K562 (cell line): Measurements from ENCODE around the gene MT1HL1.

Experiments
- BDP1 ChIP-seq: IDR thresholded peaks from 3 replicates; pipeline ENCODE4 v1.6.1; 2011; ENCODE audit not compliant: insufficient read length, insufficient read depth
- CHD2 ChIP-seq: IDR thresholded peaks from 2 replicates; pipeline ENCODE4 v1.6.1; 2011; ENCODE audit warnings: low read depth, low read length
- RFX1 ChIP-seq: fragments of 450-650 bp; IDR thresholded peaks from 2 replicates; pipeline ENCODE4 v1.6.1; 2016; ENCODE audit warnings: mild to moderate bottlenecking, moderate library complexity
- SMARCE1 ChIP-seq: fragments of 450-650 bp; IDR thresholded peaks from 2 replicates; pipeline ENCODE4 v1.7.1; 2016; ENCODE audit warnings: mild to moderate bottlenecking

DNA sequence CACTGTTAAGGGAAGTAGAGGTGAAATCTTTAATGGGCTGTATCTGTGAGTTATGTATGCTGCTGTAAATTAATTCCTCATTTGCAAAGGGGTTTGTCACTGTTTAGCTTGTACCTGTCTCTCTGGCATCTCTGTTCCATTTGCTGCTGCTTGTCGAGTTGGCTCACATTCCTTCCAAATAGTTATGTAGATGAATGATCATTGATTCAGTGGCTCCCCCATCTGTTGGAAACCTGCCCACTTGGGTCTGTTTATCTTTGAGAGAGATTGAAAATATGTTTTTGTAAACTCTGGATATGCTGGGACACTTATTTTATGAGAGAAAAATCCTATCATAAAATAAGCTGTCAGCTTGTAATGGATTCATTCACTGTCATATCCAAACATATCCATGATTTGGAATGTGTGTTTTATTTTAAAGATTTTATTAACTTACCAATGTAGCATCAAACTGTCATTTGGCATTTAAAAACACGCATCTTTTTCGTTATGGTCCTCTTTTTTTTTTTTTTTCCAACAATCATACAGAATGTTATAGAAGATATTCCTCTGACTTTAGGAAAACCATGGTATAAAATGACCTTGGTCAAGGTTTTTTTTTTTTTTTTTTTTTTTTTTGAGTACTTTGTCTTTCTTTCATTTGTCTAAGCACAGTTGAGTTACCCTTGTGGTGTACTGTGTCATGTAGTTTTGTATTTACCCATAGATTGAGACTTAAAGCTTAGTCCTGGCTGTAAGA is 41.2 kb upstream of the MT1HL1 start:
- TF ChIP-seq BDP1: no peak
- no peak for TF ChIP-seq SMARCE1
- TF ChIP-seq CHD2: no peak
- TF ChIP-seq RFX1: no peak
